Activated CD8-positive, alpha-beta memory T cell treated with anti-CD3 and anti-CD28 coated beads, Interleukin-2, amount 50 U/mL, for 48 hours (primary cell): ENCODE data around the gene TMPRSS11D.

Experiments used
- DNase-seq: peaks from one replicate; pipeline ENCODE4 v3.0.0-alpha.2; 2020

Gene TMPRSS11D

DNA sequence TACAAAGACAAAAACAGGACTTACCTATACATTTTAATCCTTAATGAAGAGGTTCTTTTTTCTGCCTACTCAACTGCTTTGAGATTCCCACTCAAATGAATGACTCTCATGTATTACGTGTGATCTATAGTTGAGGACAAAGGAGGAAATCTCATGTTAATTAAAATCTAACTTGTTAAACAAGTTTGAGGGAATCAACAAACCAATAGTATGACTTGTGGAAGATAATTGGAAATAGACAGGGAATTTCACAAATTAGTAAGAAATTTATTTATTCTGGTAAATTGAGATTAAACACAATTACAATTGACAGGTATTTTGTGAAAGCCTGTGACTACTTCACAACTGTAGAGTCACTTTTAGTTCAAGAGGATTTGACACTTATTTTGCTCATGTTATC lies at the start of gene TMPRSS11D:
Gene TMPRSS11D (minus strand): TSS at position 101 of the 400 bp plus-strand sequence. CDS start 69 bp downstream, at position 32.
- no peak for DNase-seq

DNA sequence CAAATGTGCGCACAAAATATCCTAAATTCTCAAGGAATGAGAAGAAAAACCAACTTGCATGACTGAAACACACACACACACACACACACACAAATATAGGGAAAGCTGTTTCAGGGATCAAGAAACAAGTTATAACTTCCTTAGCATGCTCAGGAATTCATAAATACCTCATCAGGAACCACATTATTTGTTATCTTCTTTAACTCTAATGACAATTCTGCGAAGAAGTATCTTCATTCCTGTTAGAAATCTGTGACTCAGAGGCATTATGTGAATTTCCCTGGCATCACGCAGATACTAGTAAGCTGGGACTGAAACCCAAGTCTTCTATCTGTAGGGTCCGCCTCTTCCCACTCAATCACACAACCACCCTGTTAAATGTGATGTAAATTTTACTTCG lies 49.2 kb upstream of the TMPRSS11D start:
- no peak for DNase-seq

DNA sequence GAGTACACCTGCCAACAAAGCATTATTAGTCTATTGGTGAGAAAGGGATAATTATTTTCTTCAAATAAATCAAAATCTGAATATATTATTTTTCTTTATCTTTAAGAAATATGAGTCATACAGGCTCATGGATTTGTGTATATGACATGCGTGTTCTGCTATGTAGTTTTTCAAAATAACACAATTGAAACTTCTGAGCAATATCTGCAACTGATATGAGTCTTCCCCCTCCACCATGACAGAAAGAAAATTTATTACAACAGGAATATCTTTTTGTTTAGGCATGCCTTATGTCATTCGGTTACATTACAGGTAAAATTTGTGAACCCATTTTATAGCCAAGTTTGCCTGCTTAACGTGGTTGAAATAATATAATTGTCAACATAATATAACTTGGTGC lies 47.5 kb upstream of the TMPRSS11D start:
- no peak for DNase-seq

DNA sequence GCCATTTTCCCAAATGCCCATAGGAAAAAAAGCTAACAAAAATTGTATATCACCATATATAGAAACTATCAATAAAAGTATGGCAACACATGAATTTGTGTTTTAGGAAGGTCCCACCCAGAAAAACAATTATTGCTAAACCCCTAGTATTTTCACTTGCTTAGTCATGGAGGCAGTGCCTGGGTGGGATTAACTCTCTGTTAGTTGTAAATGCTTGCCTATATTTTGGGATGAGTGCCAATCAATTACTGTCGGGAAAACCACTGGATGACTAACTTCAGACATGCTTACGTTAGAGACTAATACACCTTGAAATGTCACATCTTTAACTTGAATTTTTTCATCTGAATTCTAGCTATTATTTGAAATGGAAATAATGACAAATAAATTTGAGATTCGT lies 45.6 kb upstream of the TMPRSS11D start:
- no peak for DNase-seq

- DNase-seq, result no peak
These were observed 44.7 kb upstream of the TMPRSS11D start for GRCh38 chr4:67928546-67928945.

DNA sequence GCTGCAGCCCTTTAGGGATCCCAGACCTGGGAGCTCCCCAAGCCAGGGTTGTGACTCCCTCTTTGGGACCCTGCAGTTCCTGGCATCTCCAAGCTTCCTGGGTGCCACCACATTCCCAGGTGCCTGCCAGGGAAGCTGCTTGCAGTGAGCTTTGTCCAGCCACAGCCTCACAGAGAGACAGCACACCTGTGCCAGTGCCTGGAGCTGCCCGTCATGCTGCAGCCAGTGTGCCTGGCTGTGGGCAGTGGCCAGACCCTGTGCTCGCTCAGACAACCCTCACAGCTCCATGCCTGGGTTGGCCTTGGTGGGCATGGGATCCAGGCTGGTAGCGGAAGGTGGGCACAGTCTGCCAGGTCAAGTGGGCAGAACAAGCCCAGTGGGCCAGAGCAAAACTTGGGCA lies 43.4 kb upstream of the TMPRSS11D start:
- no peak for DNase-seq

GRCh38 chr4:67926485-67926884 lies 42.7 kb upstream of the TMPRSS11D start:
- no peak for DNase-seq

- no peak for DNase-seq
These were observed 38.9 kb upstream of the TMPRSS11D start for GRCh38 chr4:67922697-67923096.

- DNase-seq, result no peak
These were observed 34.6 kb upstream of the TMPRSS11D start for GRCh38 chr4:67918428-67918827.

GRCh38 chr4:67915400-67915966 lies 31.7 kb upstream of the TMPRSS11D start:
- no peak for DNase-seq

DNA sequence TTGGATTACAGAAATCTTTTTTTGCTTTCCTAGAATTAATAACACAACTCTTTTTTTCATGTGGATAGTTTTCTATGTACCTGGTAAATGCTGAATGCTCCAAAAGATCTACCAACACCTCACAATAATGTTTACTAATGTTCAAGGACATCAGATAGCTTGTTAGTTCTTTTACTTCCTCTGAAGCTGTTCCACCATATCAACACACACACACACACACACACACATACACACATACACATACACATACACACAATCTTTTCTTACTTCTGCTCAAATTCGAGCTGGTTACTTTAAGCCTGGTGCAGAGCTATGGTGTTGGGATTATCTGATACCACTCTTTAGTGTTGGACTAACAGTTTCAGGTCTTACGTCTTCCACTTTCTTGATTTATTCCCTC lies 28.3 kb upstream of the TMPRSS11D start:
- DNase-seq, result no peak

GRCh38 chr4:67911638-67912037 lies 27.8 kb upstream of the TMPRSS11D start:
- DNase-seq, result no peak

GRCh38 chr4:67911141-67911540 lies 27.3 kb upstream of the TMPRSS11D start:
- no peak for DNase-seq

DNA sequence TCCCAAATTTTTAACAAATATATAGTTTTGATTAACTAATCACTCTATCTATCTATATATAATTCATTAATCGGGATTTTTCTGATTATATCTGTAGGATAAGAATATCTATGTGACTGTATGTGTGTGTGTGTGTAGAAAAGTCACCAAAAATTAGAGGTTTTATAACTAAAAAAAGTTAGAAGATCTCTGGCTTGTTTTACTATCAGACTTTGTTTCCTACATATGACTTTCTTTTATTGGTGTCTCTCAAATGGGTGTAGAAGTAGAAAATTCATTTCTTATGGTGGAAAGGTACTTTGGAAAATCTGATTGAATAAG lies 26.7 kb upstream of the TMPRSS11D start:
- DNase-seq, result no peak

- DNase-seq, result no peak
These were observed 26.2 kb upstream of the TMPRSS11D start for GRCh38 chr4:67909905-67910584.

DNA sequence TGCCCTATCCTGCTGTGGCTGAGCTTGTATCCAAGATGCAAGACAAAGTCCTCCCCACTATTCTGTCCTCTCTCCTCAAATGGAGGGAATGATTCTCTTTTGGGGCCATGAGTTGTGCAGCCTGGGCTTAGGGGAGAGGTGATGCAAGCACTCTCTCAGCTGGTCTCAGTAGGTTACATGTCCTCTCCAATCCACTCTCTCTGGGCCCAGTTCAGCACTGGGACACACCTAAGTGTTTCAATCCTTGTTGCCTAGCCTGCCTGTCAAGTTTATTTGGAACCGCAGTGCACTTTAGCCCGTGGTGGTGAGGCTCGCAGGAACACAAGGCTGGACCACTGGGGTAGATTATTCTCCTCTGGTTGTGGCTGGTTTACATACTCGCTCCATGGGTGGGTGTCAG lies 23.8 kb upstream of the TMPRSS11D start:
- no peak for DNase-seq

DNA sequence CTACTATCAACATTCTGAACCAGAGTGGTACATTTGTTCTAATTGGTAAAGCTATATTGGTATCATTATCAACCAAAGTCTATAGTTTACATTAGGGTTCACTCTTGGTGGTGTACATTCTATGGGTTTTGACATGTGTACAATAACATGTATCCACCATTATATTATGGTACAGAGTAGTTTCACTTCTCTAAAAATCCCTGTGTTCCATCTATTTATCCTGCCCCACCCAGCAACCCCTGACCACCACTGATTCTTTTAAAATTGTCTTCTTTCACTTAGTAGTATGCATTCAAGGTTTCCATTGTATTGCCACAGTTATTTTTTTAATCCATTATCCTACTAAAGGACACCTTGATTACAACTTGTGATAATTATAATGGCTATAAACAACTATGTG lies 15.3 kb upstream of the TMPRSS11D start:
- DNase-seq, result no peak

DNA sequence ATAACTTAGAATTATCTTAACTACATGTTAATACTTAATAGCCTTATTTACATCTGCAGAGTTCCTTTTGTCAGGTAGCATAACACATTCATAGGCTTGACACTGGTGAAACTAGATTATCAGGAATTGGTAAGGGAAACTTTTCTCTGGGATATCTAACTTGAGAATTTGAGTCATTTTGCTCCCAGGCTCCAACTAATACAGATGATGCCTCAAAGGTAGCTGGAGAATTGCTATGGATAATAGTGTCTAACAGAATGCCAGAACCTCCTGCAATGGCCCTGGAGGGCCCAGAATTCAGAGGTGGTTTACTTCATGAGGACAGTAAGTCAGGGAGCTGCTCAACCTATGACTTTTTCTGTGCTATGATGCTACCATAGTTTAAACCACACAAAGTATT lies 13.9 kb upstream of the TMPRSS11D start:
- no peak for DNase-seq

- no peak for DNase-seq
These were observed 12.7 kb upstream of the TMPRSS11D start for GRCh38 chr4:67896421-67897065.

- no peak for DNase-seq
These were observed 10.9 kb upstream of the TMPRSS11D start for GRCh38 chr4:67894659-67895058.

GRCh38 chr4:67892905-67893304 lies 9.1 kb upstream of the TMPRSS11D start:
- DNase-seq, result no peak

GRCh38 chr4:67892253-67892652 lies 8.5 kb upstream of the TMPRSS11D start:
- no peak for DNase-seq

DNA sequence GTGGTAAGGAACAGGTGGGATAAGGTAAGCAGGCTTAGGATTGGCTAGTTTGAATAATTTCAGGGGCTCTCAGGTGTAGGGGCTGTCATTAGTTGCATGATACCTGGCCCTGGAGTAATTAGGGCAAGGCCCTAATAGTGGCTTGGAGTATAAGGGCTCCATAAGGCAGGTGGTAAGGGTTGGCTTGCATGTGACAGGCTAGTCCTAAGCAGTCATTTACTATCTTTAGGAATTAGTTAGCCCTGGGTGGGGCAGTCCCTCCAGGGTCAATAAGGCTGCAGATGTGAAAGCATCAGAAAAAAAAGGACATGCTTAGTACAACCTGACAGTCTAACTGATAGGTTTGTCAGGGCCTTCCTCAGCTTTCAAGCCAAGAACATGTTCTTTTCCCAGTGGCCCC lies 7.8 kb upstream of the TMPRSS11D start:
- no peak for DNase-seq

DNA sequence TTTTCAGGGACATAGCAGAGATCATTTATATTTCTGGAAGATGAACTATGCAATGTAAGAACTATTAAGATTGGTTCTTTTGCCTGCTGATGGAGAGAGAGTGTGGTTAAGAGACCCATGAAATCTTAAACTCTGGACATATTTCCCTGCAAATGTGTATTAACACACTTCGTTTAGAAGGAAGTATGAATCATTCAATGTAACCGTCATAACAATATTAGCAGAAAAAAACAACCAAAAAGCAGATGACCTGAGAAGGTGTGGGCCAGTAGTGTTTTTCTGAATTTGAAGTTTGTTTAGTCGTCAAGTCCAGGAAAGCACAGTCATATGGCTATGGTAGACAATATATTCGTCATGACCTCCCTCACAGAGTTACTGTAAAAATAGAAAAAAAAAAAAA lies 2.5 kb upstream of the TMPRSS11D start:
- DNase-seq, result no peak

DNA sequence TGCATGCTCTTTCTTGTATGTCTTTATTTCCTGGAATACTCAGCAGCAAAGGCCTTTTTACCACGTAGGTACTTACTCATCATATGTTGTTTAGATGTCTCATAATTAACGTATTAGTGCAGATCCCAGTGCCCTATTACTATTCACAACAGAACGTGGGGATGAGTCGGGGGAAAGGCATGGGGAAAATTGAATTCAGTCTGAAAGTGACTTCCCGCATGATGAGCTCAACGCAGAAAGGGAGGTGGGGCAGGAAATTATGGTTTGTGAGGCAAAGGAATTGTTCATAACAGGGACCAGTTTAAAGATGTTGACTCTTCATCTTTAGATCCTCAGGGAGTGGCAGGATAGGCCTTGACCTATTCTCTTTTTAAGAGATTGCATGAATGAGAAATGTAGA lies 2.0 kb upstream of the TMPRSS11D start:
- DNase-seq, result no peak
